Neural progenitor cell (in vitro differentiated cells): Measurements from ENCODE around the gene DMAC2. TPM values are rescaled to one million over a fixed set of nuclear protein-coding genes. Genes with fewer than 3 reads are reported as not detected.

Experiments
- DNase-seq: peaks from one replicate; pipeline ENCODE4 v3.0.0-alpha.2; 2016; ENCODE audit warnings: low spot score
- H2AFZ ChIP-seq: fragments of 200-600 bp; sonication (generic); replicated peaks from 2 replicates; pipeline ENCODE4 v1.6.1; 2016; ENCODE audit warnings: antibody characterized with exemption
- H3F3A ChIP-seq: fragments of 200-600 bp; sonication (generic); 2 replicates; pipeline ENCODE4 v1.6.1; 2016; ENCODE audit warnings: antibody characterized with exemption, low read depth
- H3K27ac ChIP-seq: fragments of 200-600 bp; sonication (generic); 2 replicates; pipeline ENCODE4 v1.5.1; 2016; ENCODE audit warnings: mild to moderate bottlenecking
- H3K27me3 ChIP-seq: fragments of 200-600 bp; sonication (generic); 2 replicates; pipeline ENCODE4 v1.6.1; 2016; ENCODE audit warnings: mild to moderate bottlenecking, moderate library complexity
- H3K36me3 ChIP-seq: fragments of 200-600 bp; sonication (generic); 2 replicates; pipeline ENCODE4 v1.5.1; 2016
- H3K4me1 ChIP-seq: fragments of 200-600 bp; sonication (generic); 2 replicates; pipeline ENCODE4 v1.6.1; 2016; ENCODE audit warnings: mixed run types
- H3K4me2 ChIP-seq: fragments of 200-600 bp; sonication (generic); 2 replicates; pipeline ENCODE4 v1.6.1; 2016
- H3K4me3 ChIP-seq: fragments of 200-600 bp; sonication (generic); 2 replicates; pipeline ENCODE4 v1.5.1; 2016
- H3K79me2 ChIP-seq: fragments of 200-600 bp; sonication (generic); 2 replicates; pipeline ENCODE4 v1.6.1; 2016; ENCODE audit warnings: low read depth
- H3K9ac ChIP-seq: fragments of 200-600 bp; sonication (generic); 2 replicates; pipeline ENCODE4 v1.6.1; 2016
- H3K9me3 ChIP-seq: fragments of 200-600 bp; sonication (generic); 2 replicates; pipeline ENCODE4 v1.5.1; 2016; ENCODE audit warnings: low read depth
- H4K20me1 ChIP-seq: fragments of 200-600 bp; sonication (generic); 2 replicates; pipeline ENCODE4 v1.6.1; 2016; ENCODE audit warnings: low read depth
- H3K27ac Mint-ChIP-seq: 3 replicates; pipeline ENCODE4 v1.8.0; 2021; ENCODE audit warnings: mixed read lengths
- H3K27me3 Mint-ChIP-seq: 2 replicates; pipeline ENCODE4 v1.8.0; 2022; ENCODE audit warnings: low read depth, mild to moderate bottlenecking, inconsistent platforms, moderate library complexity, mixed read lengths; ENCODE audit not compliant: insufficient read depth
- H3K36me3 Mint-ChIP-seq: 3 replicates; pipeline ENCODE4 v1.8.0; 2021; ENCODE audit warnings: mixed read lengths
- H3K4me1 Mint-ChIP-seq: 3 replicates; pipeline ENCODE4 v1.8.0; 2021; ENCODE audit warnings: mixed read lengths
- H3K4me3 Mint-ChIP-seq: 3 replicates; pipeline ENCODE4 v1.8.0; 2021; ENCODE audit warnings: mild to moderate bottlenecking, moderate library complexity, mixed read lengths
- H3K9me3 Mint-ChIP-seq: 3 replicates; pipeline ENCODE4 v1.8.0; 2020; ENCODE audit warnings: mixed read lengths
- CTCF ChIP-seq: fragments of 200-600 bp; sonication (generic); IDR thresholded peaks from 2 replicates; pipeline ENCODE4 v1.5.1; 2017; ENCODE audit warnings: antibody characterized with exemption, mild to moderate bottlenecking
- EZH2 ChIP-seq: fragments of 200-600 bp; sonication (generic); IDR thresholded peaks from 2 replicates; pipeline ENCODE4 v1.6.1; 2017; ENCODE audit warnings: antibody characterized with exemption, mild to moderate bottlenecking, moderate library complexity
- EZH2phosphoT487 ChIP-seq: fragments of 200-600 bp; sonication (generic); IDR thresholded peaks from 2 replicates; pipeline ENCODE4 v1.6.1; 2017; ENCODE audit warnings: antibody characterized with exemption
- total RNA-seq: library from RNA; depleted of rRNA; stranded (reverse); fragments of >200 nt; gene quantifications from 2 replicates; pipeline ENCODE4 v1.2.3, GENCODE V29; 2015; ENCODE audit warnings: low replicate concordance

DMAC2 gene
- total RNA-seq, 1 donor from 2014 or later = 39.8 TPM

GRCh38 chr19:41402010-41402409, 37.7 kb downstream of the DMAC2 start:
- Histone ChIP-seq H3K4me1 (peaks cover 7% of the 10 kb centered on the region), H3K27ac (no peak overlapping the region), H2AFZ (no peak overlapping the region), H3F3A (peaks cover 5% of the 10 kb centered on the region), H3K9me3 (no peaks in the 10 kb centered on the region), H3K9ac (no peak overlapping the region), H3K4me2 (no peak overlapping the region), H4K20me1 (peaks cover 13% of the 10 kb centered on the region), H3K27me3 (no peaks in the 10 kb centered on the region), H3K4me3 (no peak overlapping the region), H3K36me3 (no peaks in the 10 kb centered on the region), H3K79me2 (peaks cover 24% of the 10 kb centered on the region)
- H3K9me3 Mint-ChIP-seq = no peaks in the 10 kb centered on the region
- peaks cover 2% of the 10 kb centered on the region for H3K36me3 Mint-ChIP-seq
- peaks cover 5% of the 10 kb centered on the region for H3K27me3 Mint-ChIP-seq
- H3K4me3 Mint-ChIP-seq = no peak overlapping the region
- no peak for DNase-seq
- peaks cover 17% of the 10 kb centered on the region for H3K4me1 Mint-ChIP-seq
- no peak for TF ChIP-seq CTCF
- no peak for TF ChIP-seq EZH2phosphoT487
- no peak for TF ChIP-seq EZH2
- no peak overlapping the region for H3K27ac Mint-ChIP-seq

- Mint-ChIP-seq H3K4me3 (no peak overlapping the region), H3K27ac (no peak overlapping the region), H3K9me3 (no peaks in the 10 kb centered on the region), H3K27me3 (peaks cover 7% of the 10 kb centered on the region), H3K4me1 (peaks cover 16% of the 10 kb centered on the region), H3K36me3 (peaks cover 2% of the 10 kb centered on the region)
- TF ChIP-seq CTCF = no peak
- no peak overlapping the region for H3K9ac ChIP-seq
- no peak for DNase-seq
- H3K4me2 ChIP-seq = no peak overlapping the region
- H3K27me3 ChIP-seq = no peaks in the 10 kb centered on the region
- peaks cover 11% of the 10 kb centered on the region for H4K20me1 ChIP-seq
- H3F3A ChIP-seq = no peaks in the 10 kb centered on the region
- H2AFZ ChIP-seq = no peak overlapping the region
- no peak overlapping the region for H3K27ac ChIP-seq
- H3K4me1 ChIP-seq = peaks cover 7% of the 10 kb centered on the region
- H3K36me3 ChIP-seq = no peaks in the 10 kb centered on the region
- H3K4me3 ChIP-seq = no peak overlapping the region
- no peaks in the 10 kb centered on the region for H3K9me3 ChIP-seq
- peaks cover 29% of the 10 kb centered on the region for H3K79me2 ChIP-seq
Measured at GRCh38 chr19:41401483-41401882, 38.2 kb downstream of the DMAC2 start.

GRCh38 chr19:41399525-41399924, 40.2 kb downstream of the DMAC2 start:
- no peak overlapping the region for H3K27ac ChIP-seq
- no peaks in the 10 kb centered on the region for H3K9me3 ChIP-seq
- peaks cover 5% of the 10 kb centered on the region for H4K20me1 ChIP-seq
- no peak overlapping the region for H3K27ac Mint-ChIP-seq
- TF ChIP-seq EZH2phosphoT487 (no peak), EZH2 (no peak)
- H3K9ac ChIP-seq = no peak overlapping the region
- peaks cover 2% of the 10 kb centered on the region for H3K36me3 Mint-ChIP-seq
- peaks cover 7% of the 10 kb centered on the region for H3K4me1 ChIP-seq
- no peaks in the 10 kb centered on the region for H3K27me3 ChIP-seq
- H3K4me1 Mint-ChIP-seq = peaks cover 26% of the 10 kb centered on the region
- peak overlapping the region; percentile 98 for H3K4me3 Mint-ChIP-seq
- no peaks in the 10 kb centered on the region for H3K36me3 ChIP-seq
- peaks cover 4% of the 10 kb centered on the region for H3F3A ChIP-seq
- H3K4me2 ChIP-seq = no peak overlapping the region
- H2AFZ ChIP-seq = no peak overlapping the region
- H3K4me3 ChIP-seq = no peak overlapping the region
- H3K9me3 Mint-ChIP-seq = no peaks in the 10 kb centered on the region
- peaks cover 8% of the 10 kb centered on the region for H3K27me3 Mint-ChIP-seq
- no peak for DNase-seq
- H3K79me2 ChIP-seq = peaks cover 42% of the 10 kb centered on the region

GRCh38 chr19:41399091-41399490, 40.6 kb downstream of the DMAC2 start:
- no peaks in the 10 kb centered on the region for H3K36me3 ChIP-seq
- peak overlapping the region; percentile 98 for H3K4me3 ChIP-seq
- TF ChIP-seq EZH2phosphoT487 = no peak
- no peak for TF ChIP-seq EZH2
- no peak for TF ChIP-seq CTCF
- H3K4me1 ChIP-seq = peaks cover 7% of the 10 kb centered on the region
- no peak overlapping the region for H2AFZ ChIP-seq
- H3K27ac ChIP-seq = no peak overlapping the region
- Mint-ChIP-seq H3K9me3 (no peaks in the 10 kb centered on the region), H3K36me3 (peaks cover 2% of the 10 kb centered on the region), H3K4me1 (peaks cover 26% of the 10 kb centered on the region), H3K4me3 (peak overlapping the region; percentile 98), H3K27me3 (peaks cover 8% of the 10 kb centered on the region), H3K27ac (no peak overlapping the region)
- peaks cover 4% of the 10 kb centered on the region for H3F3A ChIP-seq
- no peaks in the 10 kb centered on the region for H3K9me3 ChIP-seq
- peak overlapping the region; percentile 95 for H3K4me2 ChIP-seq
- H4K20me1 ChIP-seq = peaks cover 5% of the 10 kb centered on the region
- peak overlapping the region; percentile 93 for H3K9ac ChIP-seq
- DNase-seq = no peak
- peaks cover 42% of the 10 kb centered on the region for H3K79me2 ChIP-seq
- no peaks in the 10 kb centered on the region for H3K27me3 ChIP-seq
